Esophagus squamous epithelium (tissue), 5 donors: ENCODE results near the gene ADAMTS14. TPM values are rescaled to one million over a fixed set of nuclear protein-coding genes. Genes with fewer than 3 reads are reported as not detected.

Experiments
- DNase-seq: peaks from one replicate; lab custom pipeline; 2025; lab: John Stamatoyannopoulos, UW
- H3K27ac ChIP-seq, 4 donors: fragments of 200-600 bp; sonication (generic); one replicate each; pipeline ENCODE4 v1.5.1; 2016 to 2019; ENCODE audit warnings: mild to moderate bottlenecking in 1 of 4
- H3K27me3 ChIP-seq, 4 donors: fragments of 200-600 bp; sonication (generic); 1 replicate in 3 of 4; 2 replicates in 1 of 4; pipeline versions ENCODE4 v1.5.1 to v1.6.0; 2017 to 2021; ENCODE audit warnings: antibody characterized with exemption in 1 of 4
- H3K36me3 ChIP-seq, 3 donors: fragments of 200-600 bp; sonication (generic); one replicate each; pipeline ENCODE4 v1.5.1; 2016 to 2019
- H3K4me1 ChIP-seq, 3 donors: fragments of 200-600 bp; sonication (generic); one replicate each; pipeline ENCODE4 v1.5.1; 2017 to 2019
- H3K4me3 ChIP-seq, 4 donors: fragments of 200-600 bp; sonication (generic); 1 replicate in 3 of 4; 2 replicates in 1 of 4; pipeline ENCODE4 v1.5.1; 2016 to 2019; ENCODE audit warnings: mild to moderate bottlenecking in 2 of 4, moderate library complexity in 1 of 4
- H3K9me3 ChIP-seq, 3 donors: fragments of 200-600 bp; sonication (generic); one replicate each; pipeline ENCODE4 v1.5.1; 2016 to 2019
- POLR2A ChIP-seq, 4 donors: fragments of 450-650 bp; IDR thresholded peaks; one replicate each; pipeline ENCODE4 v1.6.1; 2017; ENCODE audit warnings: antibody characterized with exemption in 4 of 4, mild to moderate bottlenecking in 4 of 4, moderate library complexity in 3 of 4
- WGBS, 2 donors: methylation state at CpG; one replicate each; pipeline ENCODE4 v1.1.5; 2018; 5-methylcytosine and 5-hydroxymethylcytosine counted together
- intact Hi-C: fragments of 100-400 bp; cut with DNase I; formaldehyde crosslinking; loops from one replicate; pipeline ENCODE4 v1.15.0; 2022
- total RNA-seq, 4 donors: library from RNA; depleted of rRNA; stranded (reverse); fragments of >200 nt; gene quantifications; one replicate each; pipeline ENCODE4 v1.1.0, GENCODE V29; 2016
- TF ChIP-seq, protein P1 (sequence below), 6 experiments: fragments of 450-650 bp in 4 of 6; fragments of 200-600 bp in 2 of 6; sonication (generic) in 2 of 6; IDR thresholded peaks; one replicate each; pipeline ENCODE4 v1.5.1; 2016 to 2019; ENCODE audit warnings: antibody characterized with exemption in 6 of 6, mild to moderate bottlenecking in 4 of 6, moderate library complexity in 4 of 6
- donor health status: DM: yes; HTN: yes; CAD: no.

Gene ADAMTS14
- total RNA-seq, 4 donors from 2014 or later: 0.23 to 0.75 (median 0.38) TPM; not detected in 1

DNA sequence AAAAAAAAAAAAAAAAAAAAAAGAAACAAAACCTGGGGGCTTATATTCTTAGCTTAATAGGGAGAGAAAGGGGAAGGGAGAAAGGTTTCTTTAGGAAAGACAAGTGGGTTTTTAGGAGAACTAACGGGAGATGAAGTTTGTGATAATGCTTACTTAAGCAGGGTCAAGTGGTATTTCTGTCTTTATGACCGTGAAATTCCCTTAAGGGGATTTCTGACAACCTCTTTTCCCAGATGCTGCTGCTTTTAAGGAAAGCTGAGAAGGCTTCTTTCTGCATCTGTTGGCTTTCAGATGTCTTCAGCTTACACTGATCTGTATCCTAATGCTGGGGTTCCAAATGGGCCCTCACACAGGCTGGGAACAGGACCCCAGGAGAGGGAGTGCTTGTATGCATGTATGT, 42.6 kb downstream of the ADAMTS14 start:
- TF ChIP-seq, protein P1, sequence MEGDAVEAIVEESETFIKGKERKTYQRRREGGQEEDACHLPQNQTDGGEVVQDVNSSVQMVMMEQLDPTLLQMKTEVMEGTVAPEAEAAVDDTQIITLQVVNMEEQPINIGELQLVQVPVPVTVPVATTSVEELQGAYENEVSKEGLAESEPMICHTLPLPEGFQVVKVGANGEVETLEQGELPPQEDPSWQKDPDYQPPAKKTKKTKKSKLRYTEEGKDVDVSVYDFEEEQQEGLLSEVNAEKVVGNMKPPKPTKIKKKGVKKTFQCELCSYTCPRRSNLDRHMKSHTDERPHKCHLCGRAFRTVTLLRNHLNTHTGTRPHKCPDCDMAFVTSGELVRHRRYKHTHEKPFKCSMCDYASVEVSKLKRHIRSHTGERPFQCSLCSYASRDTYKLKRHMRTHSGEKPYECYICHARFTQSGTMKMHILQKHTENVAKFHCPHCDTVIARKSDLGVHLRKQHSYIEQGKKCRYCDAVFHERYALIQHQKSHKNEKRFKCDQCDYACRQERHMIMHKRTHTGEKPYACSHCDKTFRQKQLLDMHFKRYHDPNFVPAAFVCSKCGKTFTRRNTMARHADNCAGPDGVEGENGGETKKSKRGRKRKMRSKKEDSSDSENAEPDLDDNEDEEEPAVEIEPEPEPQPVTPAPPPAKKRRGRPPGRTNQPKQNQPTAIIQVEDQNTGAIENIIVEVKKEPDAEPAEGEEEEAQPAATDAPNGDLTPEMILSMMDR (IDR thresholded peaks at IDR 0.05): no peak
- TF ChIP-seq POLR2A (IDR thresholded peaks at IDR 0.05): no peak
- intact Hi-C loops: no loop called here
- H3K4me1 ChIP-seq: peaks cover 0 to 10% (median 0%) of the 10 kb centered on the region in 3 donors
- H3K36me3 ChIP-seq: no peaks in the 10 kb centered on the region
- 88% methylated on average over 2 of the region's 2 CpGs for WGBS, 2 donors
- no peak for DNase-seq
- no peaks in the 10 kb centered on the region for H3K9me3 ChIP-seq
- H3K4me3 ChIP-seq: no peak overlapping the region
- no peak overlapping the region for H3K27ac ChIP-seq
- H3K27me3 ChIP-seq: no peaks in the 10 kb centered on the region

DNA sequence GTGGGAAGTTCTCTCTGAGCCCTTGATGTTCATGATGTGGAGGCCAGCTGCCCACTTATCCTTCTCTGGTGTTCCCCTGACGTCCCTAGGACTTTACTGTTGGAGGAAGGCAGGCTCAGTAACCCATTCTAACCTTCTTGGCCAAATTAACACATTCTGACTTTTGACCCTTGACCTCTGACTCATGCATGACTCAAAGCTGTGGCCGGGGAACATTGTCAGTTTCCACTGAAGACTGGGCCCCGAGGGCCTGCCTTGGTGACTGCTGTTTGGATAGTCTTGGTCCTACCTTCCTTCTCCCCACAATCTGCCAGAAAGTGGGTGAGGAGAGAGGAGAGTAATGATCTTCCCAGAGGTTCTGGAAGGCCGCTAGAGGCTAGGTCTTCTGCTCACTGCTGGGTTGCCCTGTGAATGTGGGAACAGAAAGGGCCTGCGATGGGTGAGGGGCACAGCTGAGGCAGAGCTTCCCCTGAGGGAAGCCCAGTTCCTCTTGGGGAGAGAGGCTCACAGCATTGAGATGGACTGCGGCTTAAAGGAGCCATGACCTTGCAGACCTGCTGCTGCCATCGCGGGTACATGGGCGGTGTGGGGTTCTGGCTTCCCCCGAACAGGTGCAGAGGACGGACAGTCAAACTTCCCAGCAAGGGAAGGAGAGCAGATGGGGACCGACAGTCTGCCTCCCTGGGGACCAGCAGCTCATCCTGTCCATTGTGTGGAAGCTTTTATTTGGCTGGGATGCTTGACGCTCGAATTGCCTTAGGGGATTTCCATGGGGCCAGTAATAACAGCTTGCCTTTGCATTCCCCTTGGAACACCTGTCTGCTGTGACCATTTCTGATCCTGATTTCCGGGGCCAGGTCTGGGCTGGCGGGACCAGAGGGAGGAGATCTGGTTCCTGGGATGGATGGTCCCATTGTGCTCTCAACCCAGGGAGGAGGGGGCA, 43.8 kb downstream of the ADAMTS14 start:
- WGBS, 2 donors: 46 to 58% methylated on average over 9 to 10 of the region's 16 CpGs
- no peak for DNase-seq
- intact Hi-C loops: no loop called here
- TF ChIP-seq, protein P1 (IDR thresholded peaks at IDR 0.05): no peak
- TF ChIP-seq POLR2A (IDR thresholded peaks at IDR 0.05): no peak
- H3K4me3 ChIP-seq: no peak overlapping the region
- H3K4me1 ChIP-seq: peaks cover 0 to 10% (median 0%) of the 10 kb centered on the region in 3 donors
- H3K27me3 ChIP-seq: no peaks in the 10 kb centered on the region
- H3K36me3 ChIP-seq: no peaks in the 10 kb centered on the region
- no peaks in the 10 kb centered on the region for H3K9me3 ChIP-seq
- H3K27ac ChIP-seq: no peak overlapping the region

DNA sequence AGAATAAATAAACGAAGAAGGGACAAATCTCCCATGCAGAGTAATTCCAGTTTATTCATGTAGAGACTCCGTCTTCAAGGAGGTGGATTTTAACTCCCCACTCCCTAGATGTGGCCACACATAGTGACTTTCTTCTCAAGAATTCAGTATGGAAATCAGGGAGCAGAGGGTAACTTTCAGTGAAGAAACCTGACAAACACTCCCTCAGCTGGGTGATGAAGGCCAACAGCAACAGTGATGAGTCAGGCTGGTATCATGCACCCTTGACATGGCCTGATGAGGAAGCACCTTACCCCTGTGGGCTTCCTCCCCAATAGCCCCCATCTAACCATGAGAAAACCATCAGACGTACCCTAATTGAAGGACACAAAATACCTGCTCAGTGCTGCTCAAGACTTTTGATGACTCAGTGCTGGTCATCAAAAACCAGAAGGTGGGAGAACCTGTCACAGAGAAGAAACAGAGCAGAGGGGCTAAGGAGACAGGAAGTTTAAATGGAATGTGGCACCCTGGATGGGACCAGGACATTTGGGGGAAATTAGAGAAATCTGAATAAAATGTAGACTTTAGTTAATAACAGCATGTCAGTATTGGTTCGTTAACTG, 50.6 kb downstream of the ADAMTS14 start:
- TF ChIP-seq, protein P1 (IDR thresholded peaks at IDR 0.05): no peak
- TF ChIP-seq POLR2A (IDR thresholded peaks at IDR 0.05): no peak
- 73 to 80% methylated on average over 4 of the region's 4 CpGs for WGBS, 2 donors
- no peak overlapping the region for H3K4me3 ChIP-seq
- H3K9me3 ChIP-seq: no peaks in the 10 kb centered on the region
- H3K36me3 ChIP-seq: no peaks in the 10 kb centered on the region
- no peak for DNase-seq
- intact Hi-C loops: no loop called here
- H3K4me1 ChIP-seq: no peaks in the 10 kb centered on the region
- no peak overlapping the region for H3K27ac ChIP-seq
- H3K27me3 ChIP-seq: no peaks in the 10 kb centered on the region

DNA sequence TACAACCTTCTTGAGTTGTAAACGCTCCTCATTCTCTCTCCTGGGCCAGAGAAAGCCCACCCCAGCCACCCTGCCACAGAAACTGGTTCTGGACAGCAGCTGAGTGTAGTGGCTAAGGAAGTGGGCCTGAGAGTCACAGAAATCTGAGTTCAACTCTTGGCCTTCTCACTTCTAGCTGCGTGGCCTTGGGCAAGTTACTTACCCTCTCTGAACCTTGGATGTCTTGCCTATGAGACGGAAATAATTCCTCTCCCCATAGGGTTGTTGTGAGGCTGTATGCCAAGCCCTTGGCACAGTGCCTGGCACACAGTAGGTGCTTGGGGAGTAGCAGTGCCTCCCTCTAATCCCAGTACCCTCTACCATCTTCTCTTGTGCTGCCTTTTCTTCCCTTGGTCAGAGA, 51.5 kb downstream of the ADAMTS14 start:
- Histone ChIP-seq H3K27me3 (no peaks in the 10 kb centered on the region), H3K4me3 (no peak overlapping the region), H3K27ac (no peak overlapping the region), H3K4me1 (no peaks in the 10 kb centered on the region), H3K36me3 (no peaks in the 10 kb centered on the region), H3K9me3 (no peaks in the 10 kb centered on the region)
- no peak for DNase-seq
- intact Hi-C loops: no loop called here
- WGBS, 2 donors: 84 to 87% methylated on average over 2 to 3 of the region's 3 CpGs
- TF ChIP-seq POLR2A (IDR thresholded peaks at IDR 0.05): no peak
- TF ChIP-seq, protein P1 (IDR thresholded peaks at IDR 0.05): no peak
